ENCODE results near the gene MCUB. TPM values are rescaled to one million over a fixed set of nuclear protein-coding genes. Genes with fewer than 3 reads are reported as not detected.
"Not testable (repeated sequence)": the region's sequence is repeated elsewhere in the genome, so short reads cannot be mapped to it uniquely, and the experiment has no call there.

MCUB gene
- total RNA-seq, 1 donor from 2014 or later = 9.0 TPM

DNA sequence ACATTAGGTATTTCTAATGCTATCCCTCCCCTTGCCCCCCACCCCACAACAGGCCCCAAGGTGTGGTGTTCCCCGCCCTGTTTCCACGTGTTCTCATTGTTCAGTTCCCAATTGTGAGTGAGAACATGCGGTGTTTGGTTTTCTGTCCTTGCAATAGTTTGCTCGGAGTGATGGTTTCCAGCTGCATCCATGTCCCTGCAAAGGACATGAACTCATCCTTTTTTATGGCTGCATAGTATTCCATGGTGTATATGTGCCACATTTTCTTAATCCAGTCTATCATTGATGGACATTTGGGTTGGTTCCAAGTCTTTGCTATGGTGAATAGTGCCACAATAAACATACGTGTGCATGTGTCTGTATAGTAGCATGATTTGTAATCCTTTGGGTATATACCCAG, 20.0 kb downstream of the MCUB start:
- not testable (repeated sequence) for DNase-seq (ENCODE audit: low spot score)

GRCh38 chr4:109588176-109588575, 28.1 kb downstream of the MCUB start:
- no peak for DNase-seq (ENCODE audit: low spot score)

DNA sequence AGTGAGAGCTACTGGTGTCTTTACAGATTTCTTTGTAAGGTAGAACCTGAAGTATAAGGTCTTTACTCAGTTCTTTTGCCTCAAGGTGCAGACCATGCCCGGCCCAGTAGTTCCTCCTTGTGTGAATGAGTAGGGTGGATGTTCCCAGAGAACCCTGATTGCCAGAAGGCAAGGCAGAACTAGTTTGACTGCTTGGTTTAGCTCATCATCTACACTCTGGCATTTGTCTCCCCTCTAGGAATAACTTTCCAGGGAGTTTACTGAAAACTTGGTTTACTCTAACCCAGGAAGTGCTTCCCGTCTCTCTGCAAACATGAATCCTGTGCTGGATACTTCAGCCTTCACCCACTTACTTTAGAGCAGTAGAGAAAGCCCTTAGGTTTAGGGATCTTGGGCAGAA, 29.1 kb downstream of the MCUB start:
- no peak for DNase-seq (ENCODE audit: low spot score)

- no peak for DNase-seq (ENCODE audit: low spot score)
Measured at GRCh38 chr4:109589605-109590004, 29.6 kb downstream of the MCUB start.

DNA sequence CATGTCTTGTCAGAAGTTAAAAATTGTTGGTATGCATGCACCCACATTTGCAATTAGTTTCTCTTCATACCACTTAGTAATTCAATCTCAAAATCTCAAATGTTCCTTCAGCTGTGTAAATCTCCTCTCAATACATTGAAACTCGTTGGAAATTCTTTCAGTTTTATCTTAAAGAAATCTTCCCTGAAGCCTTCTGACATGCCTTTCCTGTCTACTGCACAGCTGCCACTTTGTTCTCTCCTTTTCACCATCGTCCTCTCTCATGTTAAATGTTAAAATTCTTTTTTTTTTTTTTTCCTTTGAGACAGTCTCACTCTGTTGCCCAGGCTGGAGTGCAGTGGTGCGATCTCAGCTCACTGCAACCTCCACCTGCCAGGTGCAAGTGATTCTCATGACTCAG, 30.9 kb downstream of the MCUB start:
- no peak for DNase-seq (ENCODE audit: low spot score)

DNA sequence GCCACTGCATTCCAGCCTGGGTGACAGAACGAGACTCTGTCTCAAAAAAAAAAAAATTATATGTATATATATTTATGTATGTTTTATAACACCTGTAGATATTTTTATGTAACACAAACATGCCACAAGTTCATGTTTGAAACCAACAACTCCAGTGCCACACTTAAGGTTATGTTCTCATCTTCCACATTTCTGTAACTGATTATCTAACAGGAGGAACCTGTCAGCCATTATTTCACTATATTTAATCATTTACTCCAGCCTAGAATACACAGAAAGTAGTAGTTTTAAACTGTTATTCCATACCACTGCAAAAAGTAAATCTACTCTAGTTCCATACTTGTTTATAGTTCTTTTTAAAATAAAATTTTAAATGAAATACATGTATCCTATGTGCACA, 32.3 kb downstream of the MCUB start:
- DNase-seq (ENCODE audit: low spot score) = no peak

- not testable (repeated sequence) for DNase-seq (ENCODE audit: low spot score)
Measured at GRCh38 chr4:109595123-109595522, 35.1 kb downstream of the MCUB start.

GRCh38 chr4:109596420-109597085, 36.5 kb downstream of the MCUB start:
- DNase-seq (ENCODE audit: low spot score) = not testable (repeated sequence)

GRCh38 chr4:109599046-109599652, 39.1 kb downstream of the MCUB start:
- DNase-seq (ENCODE audit: low spot score) = no peak

- DNase-seq (ENCODE audit: low spot score) = no peak
Measured at GRCh38 chr4:109600431-109600830, 40.4 kb downstream of the MCUB start.

DNA sequence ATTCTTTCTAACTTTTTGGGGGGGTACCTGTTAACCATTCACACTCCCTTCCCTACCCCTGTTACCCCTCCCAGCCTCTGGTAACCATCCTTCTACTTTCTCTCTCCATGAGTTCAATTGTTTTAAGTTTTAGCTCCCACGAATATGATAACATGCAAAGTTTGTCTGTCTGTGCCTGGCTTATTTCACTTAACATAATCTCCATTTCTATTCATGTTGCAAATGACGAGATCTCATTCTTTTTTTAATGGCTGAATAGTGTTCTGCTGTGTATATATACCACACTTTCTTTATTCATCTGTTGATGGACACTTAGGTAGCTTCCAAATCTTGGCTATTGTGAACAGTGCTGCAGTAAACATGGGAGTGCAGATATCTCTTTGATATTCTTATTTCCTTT, 41.3 kb downstream of the MCUB start:
- DNase-seq (ENCODE audit: low spot score) = no peak

- no peak for DNase-seq (ENCODE audit: low spot score)
Measured at GRCh38 chr4:109607976-109608375, 47.9 kb downstream of the MCUB start.

GRCh38 chr4:109608879-109609278, 48.8 kb downstream of the MCUB start:
- no peak for DNase-seq (ENCODE audit: low spot score)

GRCh38 chr4:109609431-109609830, 49.4 kb downstream of the MCUB start:
- no peak for DNase-seq (ENCODE audit: low spot score)

GRCh38 chr4:109610489-109610888, 50.4 kb downstream of the MCUB start:
- no peak for DNase-seq (ENCODE audit: low spot score)

DNA sequence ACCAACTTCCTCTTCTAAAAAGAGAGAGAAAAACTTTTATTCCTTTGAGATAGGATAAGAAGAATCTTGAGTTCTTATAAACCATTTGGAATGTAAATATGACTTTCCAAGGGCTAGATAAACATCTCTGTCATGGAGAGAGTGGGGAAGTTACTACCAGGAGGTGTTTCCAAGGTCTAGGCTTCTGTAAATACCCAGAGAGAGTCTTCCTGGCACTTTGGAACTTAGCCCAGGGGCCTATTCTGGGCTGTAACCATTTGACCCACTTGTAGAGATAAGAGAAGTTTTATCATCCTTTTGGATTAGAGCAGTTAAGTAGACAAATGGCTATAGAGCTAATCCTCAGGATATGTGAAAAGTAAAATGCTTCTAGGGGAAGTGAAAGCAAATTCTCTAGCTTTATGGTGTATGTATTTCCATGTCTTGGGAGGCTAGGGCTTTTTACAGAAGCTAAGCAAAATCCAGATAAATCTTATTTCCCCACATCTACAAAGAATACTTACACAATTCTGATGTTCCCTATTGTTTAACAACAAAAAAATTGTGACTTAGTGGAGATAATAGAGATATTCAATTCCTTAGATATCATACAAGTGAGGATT, 51.1 kb downstream of the MCUB start:
- DNase-seq (ENCODE audit: low spot score) = no peak

GRCh38 chr4:109614015-109614414, 54.0 kb downstream of the MCUB start:
- no peak for DNase-seq (ENCODE audit: low spot score)

DNA sequence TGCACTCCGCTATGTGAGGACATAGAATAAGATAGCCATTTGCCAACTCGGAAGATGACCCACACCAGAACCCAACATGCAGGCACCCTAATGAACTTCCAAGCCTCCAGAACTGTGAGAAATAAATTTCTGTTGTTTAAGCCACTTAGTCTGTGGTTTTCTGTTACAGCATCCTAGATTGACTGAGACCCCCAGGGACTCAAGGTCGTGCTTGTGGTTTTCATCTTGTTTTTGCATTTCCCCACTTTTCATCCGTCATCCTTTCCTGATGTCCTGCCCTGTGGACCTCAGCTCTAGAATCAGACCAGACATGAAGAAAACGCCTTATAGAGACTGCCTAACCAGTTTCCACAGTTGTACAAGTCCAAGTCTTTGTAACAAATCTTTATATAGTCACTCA, 54.4 kb downstream of the MCUB start:
- DNase-seq (ENCODE audit: low spot score) = no peak

- DNase-seq (ENCODE audit: low spot score) = no peak
Measured at GRCh38 chr4:109615742-109616141, 55.7 kb downstream of the MCUB start.

GRCh38 chr4:109616243-109616642, 56.2 kb downstream of the MCUB start:
- DNase-seq (ENCODE audit: low spot score) = no peak

DNA sequence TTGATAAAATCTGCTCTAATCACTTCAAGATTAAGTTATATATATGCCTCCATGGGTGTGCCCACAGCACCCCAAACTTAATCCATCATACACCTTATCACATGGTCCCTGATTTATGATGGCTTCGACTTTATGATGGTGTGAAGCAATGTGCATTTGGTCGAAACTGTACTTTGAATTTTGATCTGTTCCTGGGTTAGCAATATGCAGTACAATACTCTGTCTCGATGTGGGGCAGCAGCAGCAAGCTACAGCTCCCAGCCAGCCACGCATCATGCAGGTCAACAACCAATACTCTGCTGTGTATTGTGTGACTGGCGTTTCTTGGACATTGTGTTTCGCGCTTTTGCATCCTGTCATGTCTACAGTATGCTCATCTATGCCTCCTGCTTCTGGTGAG, 62.6 kb downstream of the MCUB start:
- DNase-seq (ENCODE audit: low spot score) = no peak

DNA sequence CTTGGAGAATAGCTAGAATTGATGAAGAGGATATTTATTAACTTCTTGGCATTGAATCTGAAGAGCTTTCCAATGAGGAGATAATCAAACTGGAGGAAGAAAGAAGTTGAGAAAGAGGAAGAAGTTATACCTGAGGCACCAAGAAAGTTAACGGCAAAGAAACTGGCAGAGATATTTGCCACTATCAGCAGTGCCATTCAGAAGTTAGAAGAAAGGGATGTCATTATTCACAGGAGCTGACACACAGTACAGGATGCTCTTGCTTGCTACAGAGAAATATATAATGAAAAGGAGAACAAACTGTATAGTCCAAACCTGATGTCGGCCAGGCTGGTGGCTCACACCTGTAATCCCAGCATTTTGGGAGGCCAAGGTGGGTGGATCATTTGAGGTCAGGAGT, 64.5 kb downstream of the MCUB start:
- DNase-seq (ENCODE audit: low spot score) = no peak

GRCh38 chr4:109627361-109627760, 67.3 kb downstream of the MCUB start:
- no peak for DNase-seq (ENCODE audit: low spot score)
